Measurements from ENCODE around the gene EDEM1. TPM values are rescaled to one million over a fixed set of nuclear protein-coding genes. Genes with fewer than 3 reads are reported as not detected.
"Not testable (repeated sequence)": the region's sequence is repeated elsewhere in the genome, so short reads cannot be mapped to it uniquely, and the experiment has no call there.

The EDEM1 gene
- total RNA-seq, 4 donors from 2014 or later = 72.4 to 121 (median 88.9) TPM

GRCh38 chr3:5181469-5182141 is 5.9 kb upstream of the EDEM1 start:
- H3K4me3 ChIP-seq (ENCODE audit: low read depth, poor library complexity, severe bottlenecking) = no peak overlapping the region
- 91 to 92% methylated on average over 2 of the region's 2 CpGs for WGBS, 2 donors
- intact Hi-C loops (cut with DNase I; ENCODE audit: low total_unique reads) = no loop called here
- DNase-seq (ENCODE audit: low spot score in 2 of 2) = no peak
- TF ChIP-seq, protein P1, sequence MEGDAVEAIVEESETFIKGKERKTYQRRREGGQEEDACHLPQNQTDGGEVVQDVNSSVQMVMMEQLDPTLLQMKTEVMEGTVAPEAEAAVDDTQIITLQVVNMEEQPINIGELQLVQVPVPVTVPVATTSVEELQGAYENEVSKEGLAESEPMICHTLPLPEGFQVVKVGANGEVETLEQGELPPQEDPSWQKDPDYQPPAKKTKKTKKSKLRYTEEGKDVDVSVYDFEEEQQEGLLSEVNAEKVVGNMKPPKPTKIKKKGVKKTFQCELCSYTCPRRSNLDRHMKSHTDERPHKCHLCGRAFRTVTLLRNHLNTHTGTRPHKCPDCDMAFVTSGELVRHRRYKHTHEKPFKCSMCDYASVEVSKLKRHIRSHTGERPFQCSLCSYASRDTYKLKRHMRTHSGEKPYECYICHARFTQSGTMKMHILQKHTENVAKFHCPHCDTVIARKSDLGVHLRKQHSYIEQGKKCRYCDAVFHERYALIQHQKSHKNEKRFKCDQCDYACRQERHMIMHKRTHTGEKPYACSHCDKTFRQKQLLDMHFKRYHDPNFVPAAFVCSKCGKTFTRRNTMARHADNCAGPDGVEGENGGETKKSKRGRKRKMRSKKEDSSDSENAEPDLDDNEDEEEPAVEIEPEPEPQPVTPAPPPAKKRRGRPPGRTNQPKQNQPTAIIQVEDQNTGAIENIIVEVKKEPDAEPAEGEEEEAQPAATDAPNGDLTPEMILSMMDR (IDR thresholded peaks at IDR 0.05) = no peak
- TF ChIP-seq POLR2A (IDR thresholded peaks at IDR 0.05) = no peak

GRCh38 chr3:5183714-5184113 is 3.8 kb upstream of the EDEM1 start:
- H3K4me3 ChIP-seq (ENCODE audit: low read depth, poor library complexity, severe bottlenecking); DNase-seq (ENCODE audit: low spot score in 2 of 2); intact Hi-C loops (cut with DNase I; ENCODE audit: low total_unique reads): not testable (repeated sequence)
- WGBS, 2 donors = 88 to 96% methylated on average over 12 of the region's 12 CpGs

DNA sequence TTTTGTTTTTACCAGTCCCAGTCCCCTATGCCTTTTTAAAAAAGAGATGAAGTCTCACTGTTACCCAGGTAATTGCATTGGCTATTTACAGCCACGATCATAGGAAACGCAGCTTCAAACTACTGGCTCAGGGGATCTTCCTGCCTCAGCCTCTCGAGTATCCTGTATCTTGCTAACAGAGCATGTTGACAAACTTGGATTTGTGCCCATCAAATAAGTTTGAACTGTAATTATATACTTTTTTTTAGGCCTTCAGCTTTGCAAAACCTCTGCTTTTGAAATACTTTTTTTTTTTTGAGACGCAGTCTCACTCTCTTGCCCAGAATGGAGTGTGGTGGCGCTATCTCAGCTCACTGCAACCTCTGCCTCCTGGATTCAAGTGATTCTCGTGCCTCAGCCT is 3.0 kb upstream of the EDEM1 start:
- no peak for TF ChIP-seq POLR2A (IDR thresholded peaks at IDR 0.05)
- TF ChIP-seq, protein P1 (IDR thresholded peaks at IDR 0.05) = no peak
- no peak overlapping the region for H3K4me3 ChIP-seq (ENCODE audit: low read depth, poor library complexity, severe bottlenecking)
- no peak for DNase-seq (ENCODE audit: low spot score in 2 of 2)
- intact Hi-C loops (cut with DNase I; ENCODE audit: low total_unique reads) = no loop called here
- WGBS, 2 donors = 70 to 84% methylated on average over 6 of the region's 6 CpGs

- TF ChIP-seq, protein P1 (IDR thresholded peaks at IDR 0.05) = no peak
- no peak for TF ChIP-seq POLR2A (IDR thresholded peaks at IDR 0.05)
- H3K4me3 ChIP-seq (ENCODE audit: low read depth, poor library complexity, severe bottlenecking) = no peak overlapping the region
- no peak for DNase-seq (ENCODE audit: low spot score in 2 of 2)
- intact Hi-C loops (cut with DNase I; ENCODE audit: low total_unique reads) = loop anchor here (5.0 kb wide), 1 partner anchor 38 kb away; no protein-coding TSS in a partner anchor
- 80 to 86% methylated on average over 5 of the region's 5 CpGs for WGBS, 2 donors
Observed at GRCh38 chr3:5185093-5185673, 2.3 kb upstream of the EDEM1 start.

GRCh38 chr3:5186089-5186857 is 1.2 kb upstream of the EDEM1 start:
- TF ChIP-seq, protein P1 (IDR thresholded peaks at IDR 0.05) = no peak
- no peak for TF ChIP-seq POLR2A (IDR thresholded peaks at IDR 0.05)
- H3K4me3 ChIP-seq (ENCODE audit: low read depth, poor library complexity, severe bottlenecking) = no peak overlapping the region
- no peak for DNase-seq (ENCODE audit: low spot score in 2 of 2)
- 61 to 66% methylated on average over 6 of the region's 6 CpGs for WGBS, 2 donors
- intact Hi-C loops (cut with DNase I; ENCODE audit: low total_unique reads) = loop anchor here (5.0 kb wide), 1 partner anchor 39 kb away; no protein-coding TSS in a partner anchor

- intact Hi-C loops (cut with DNase I; ENCODE audit: low total_unique reads) = loop anchor here (5.0 kb wide), 1 partner anchor 40 kb away; no protein-coding TSS in a partner anchor
- TF ChIP-seq, protein P1 (IDR thresholded peaks at IDR 0.05) = no peak
- WGBS, 2 donors = 3 to 6% methylated on average over 8 of the region's 8 CpGs
- DNase-seq (ENCODE audit: low spot score in 2 of 2) = no peak
- no peak overlapping the region for H3K4me3 ChIP-seq (ENCODE audit: low read depth, poor library complexity, severe bottlenecking)
Observed at GRCh38 chr3:5186858-5187155, 700 bp upstream of the EDEM1 start.
